NCI-H2107 treated with DMSO at 0.1 percent for 48 hours (cell line): ENCODE data around the gene BBS9.

ENCODE experiments used
- DNase-seq: peaks from one replicate; lab custom pipeline; 2025; ENCODE audit not compliant: unreplicated experiment; lab: John Stamatoyannopoulos, UW

Gene BBS9

GRCh38 chr7:33351709-33352108, 222.3 kb downstream of the BBS9 start:
- no peak for DNase-seq

- no peak for DNase-seq
Observed at GRCh38 chr7:33354201-33354600, 224.8 kb downstream of the BBS9 start.

GRCh38 chr7:33355386-33355785, 226.0 kb downstream of the BBS9 start:
- DNase-seq: no peak

GRCh38 chr7:33356336-33356735, 227.0 kb downstream of the BBS9 start:
- no peak for DNase-seq

DNA sequence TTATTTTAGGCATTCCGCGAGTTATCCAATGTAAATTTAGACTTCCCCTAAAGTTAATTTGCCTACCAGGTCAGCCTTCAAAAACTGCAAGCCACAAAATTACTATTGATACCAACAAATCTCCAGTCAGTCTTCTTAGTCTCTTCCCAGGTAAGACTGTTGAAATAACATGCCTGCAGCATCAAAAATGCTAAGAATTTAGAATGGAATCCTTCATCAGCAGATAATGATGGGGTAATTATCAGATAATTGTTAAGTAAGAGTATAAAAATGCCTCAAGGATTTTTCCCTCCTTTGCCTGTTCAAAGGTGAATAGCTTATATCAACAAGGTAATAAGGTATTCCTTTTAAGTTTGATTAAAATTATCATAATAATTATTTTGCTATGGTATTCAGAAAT, 228.5 kb downstream of the BBS9 start:
- no peak for DNase-seq

DNA sequence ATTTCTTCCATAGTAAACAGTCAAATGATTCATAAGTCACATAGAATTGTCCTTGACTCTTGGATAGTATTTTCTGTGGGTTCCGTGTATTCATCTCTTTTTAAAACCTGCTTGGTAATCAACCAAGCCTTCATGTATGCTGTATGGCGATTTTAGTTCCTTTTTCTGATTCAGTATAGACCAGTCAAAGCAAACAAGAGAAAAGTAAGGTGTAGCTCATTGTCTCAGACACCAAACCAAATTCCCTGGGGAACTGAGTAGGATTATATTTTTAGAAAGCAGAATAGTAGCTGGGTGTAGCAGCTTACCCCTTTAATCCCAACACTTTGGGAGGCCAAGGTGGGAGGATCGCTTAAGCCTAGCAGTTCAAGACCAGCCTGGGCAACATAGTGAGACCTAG, 240.5 kb downstream of the BBS9 start:
- no peak for DNase-seq

- no peak for DNase-seq
Observed at GRCh38 chr7:33373195-33373594, 243.8 kb downstream of the BBS9 start.

- no peak for DNase-seq
Observed at GRCh38 chr7:33379891-33380525, 250.6 kb downstream of the BBS9 start.

DNA sequence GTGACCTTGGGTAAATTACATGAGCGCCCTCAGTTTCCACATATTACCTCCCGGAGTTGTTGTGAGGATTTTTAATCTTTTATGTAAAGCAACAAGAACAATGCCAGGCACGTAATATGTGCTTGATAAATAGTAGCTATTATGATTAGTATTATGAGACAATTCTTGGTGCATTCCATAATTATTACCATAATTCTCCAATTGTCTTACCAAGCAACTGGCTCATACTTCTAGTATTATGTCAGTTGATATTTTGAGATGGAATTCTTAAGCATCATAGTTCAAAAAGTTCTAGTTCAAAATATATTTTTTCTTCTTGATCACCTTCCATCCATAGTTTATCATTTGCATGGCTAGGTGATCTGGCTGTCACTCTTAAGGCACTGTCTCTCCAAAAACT, 259.0 kb downstream of the BBS9 start:
- no peak for DNase-seq

GRCh38 chr7:33392148-33392547, 262.8 kb downstream of the BBS9 start:
- DNase-seq: peak; percentile 98

DNA sequence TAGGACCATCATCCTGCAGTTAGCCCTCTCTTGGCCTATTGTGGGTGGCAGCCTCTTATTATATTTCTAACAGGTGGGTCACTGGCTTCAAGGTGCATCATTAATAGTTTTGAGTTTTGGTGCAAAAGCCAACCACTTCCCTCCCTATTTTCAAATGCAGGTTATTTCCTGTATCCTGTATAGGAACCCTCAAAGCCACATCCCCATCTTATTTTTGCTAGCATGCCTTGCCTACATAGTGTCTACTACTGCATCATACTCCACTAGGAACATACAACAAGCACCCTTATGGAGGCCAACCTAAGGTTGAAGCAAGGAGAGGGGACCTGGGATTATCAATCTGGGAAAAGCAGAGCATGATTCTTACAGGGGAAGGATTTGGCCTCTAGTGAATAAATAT, 264.4 kb downstream of the BBS9 start:
- no peak for DNase-seq

DNA sequence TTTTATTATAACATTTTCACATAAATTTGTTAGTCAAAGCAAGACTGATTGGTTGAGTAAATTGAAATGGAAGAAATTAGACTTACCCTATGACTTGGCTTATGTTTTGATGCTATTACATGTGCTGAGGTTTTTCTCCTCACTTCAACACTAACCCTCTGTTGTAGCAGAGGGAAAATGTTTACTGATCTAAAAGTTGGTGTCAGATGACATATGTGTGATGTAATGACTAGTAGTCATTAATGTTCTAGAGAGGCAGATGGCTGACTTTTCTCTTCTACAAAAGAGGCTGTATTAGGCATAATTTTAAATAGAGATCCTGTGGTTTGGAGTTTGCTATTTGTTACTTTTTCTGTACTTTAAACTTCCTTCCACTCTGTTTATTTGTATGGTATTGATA, 266.0 kb downstream of the BBS9 start:
- peak; percentile 96 for DNase-seq

- DNase-seq: no peak
Observed at GRCh38 chr7:33399528-33400213, 270.3 kb downstream of the BBS9 start.

DNA sequence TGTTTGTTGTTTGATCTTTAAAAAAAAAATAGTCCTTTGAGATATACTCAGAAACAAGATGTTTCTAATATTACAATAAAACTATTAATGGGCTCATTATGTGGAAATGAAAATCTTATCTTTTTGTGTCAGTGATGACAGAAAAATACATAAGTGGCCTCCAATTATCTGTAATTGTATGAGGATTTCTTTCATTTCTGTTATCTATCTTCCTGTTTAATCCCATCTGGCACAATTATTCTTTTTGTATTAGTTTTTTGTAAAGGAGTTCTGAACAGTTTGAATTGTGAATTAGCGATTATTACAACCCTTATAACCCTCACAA, 270.8 kb downstream of the BBS9 start:
- no peak for DNase-seq

- DNase-seq: no peak
Observed at GRCh38 chr7:33410266-33410665, 280.9 kb downstream of the BBS9 start.

DNA sequence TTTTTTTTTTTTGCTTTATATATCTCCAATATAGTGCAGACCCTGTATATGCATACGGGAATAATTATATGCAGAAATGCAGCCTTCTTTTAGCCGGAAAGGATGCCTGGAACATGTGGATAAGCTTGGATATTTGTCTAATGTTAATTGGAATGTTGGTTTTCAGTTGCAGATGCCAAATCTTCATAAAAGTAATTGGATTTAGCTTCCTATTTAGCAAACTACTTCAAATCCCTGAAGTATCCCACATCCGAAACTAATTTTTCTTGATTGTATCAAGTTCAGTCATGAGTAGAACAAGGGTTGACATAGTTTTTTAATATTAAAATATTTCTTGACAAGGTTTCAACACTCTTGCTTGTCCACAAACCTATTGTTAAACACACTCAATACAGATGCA, 281.7 kb downstream of the BBS9 start:
- DNase-seq: no peak

- DNase-seq: no peak
Observed at GRCh38 chr7:33412331-33412730, 283.0 kb downstream of the BBS9 start.

- peak; percentile 51 for DNase-seq
Observed at GRCh38 chr7:33418251-33418701, 288.9 kb downstream of the BBS9 start.

DNA sequence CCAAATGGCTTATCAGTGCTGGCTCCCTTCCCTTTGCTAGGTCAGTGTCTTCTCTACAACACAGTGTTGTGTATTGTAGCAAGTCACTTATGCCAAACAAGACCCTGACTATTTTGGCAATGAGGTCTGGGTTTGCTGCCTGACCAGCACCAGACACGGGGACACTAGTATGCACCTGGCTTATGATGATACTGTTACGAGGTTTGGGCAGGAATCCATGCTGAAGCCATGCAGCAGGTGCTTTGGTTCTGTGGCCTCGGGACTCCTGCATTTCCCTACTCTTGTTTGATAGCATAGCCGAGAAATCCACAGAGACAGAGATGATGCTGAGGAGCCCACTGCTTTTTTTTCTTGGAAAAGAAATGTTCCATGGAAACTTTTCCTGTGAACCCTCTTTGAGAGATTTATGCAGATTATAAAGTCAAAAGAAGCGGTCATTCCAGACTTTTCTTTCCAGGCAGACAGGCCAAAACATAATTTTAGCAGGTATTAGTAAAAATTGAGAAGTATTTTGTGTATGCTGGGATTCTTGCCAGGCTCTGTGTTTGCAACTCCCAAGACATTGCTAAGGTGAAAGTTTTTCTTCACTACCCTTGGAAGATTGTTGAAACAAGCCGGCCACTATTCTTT, 291.1 kb downstream of the BBS9 start:
- DNase-seq: no peak

- no peak for DNase-seq
Observed at GRCh38 chr7:33421429-33421828, 292.1 kb downstream of the BBS9 start.

DNA sequence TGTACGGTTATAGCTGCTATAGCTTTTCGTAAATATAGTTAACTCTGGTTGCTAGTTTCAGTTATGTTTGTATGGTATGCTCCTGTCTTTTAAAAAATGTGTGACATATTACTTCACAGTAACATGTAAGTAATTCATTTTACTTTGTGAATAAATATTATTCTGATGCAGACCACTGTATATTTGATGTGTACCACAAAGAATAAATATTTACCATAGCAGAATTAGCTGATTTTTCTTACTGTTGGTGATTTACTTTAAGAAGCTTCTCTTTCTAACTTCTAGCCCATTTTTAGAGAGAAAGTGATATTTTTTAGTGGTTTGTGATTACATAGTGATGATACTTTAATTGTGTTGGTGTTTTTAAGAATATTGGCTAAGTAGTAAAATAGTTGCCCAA, 292.8 kb downstream of the BBS9 start:
- DNase-seq: no peak

GRCh38 chr7:33422825-33423645, 293.7 kb downstream of the BBS9 start:
- no peak for DNase-seq
